ENCODE data around the gene SLC18B1.
A peak's percentile ranks its signal among the peaks of the same experiment; 100 is the strongest.

Gene SLC18B1

GRCh38 chr6:132736239-132736638 lies 62.2 kb downstream of the SLC18B1 start:
- no peak for DNase-seq

GRCh38 chr6:132734694-132735236 lies 63.7 kb downstream of the SLC18B1 start:
- peak; percentile 13 for DNase-seq

GRCh38 chr6:132733814-132734213 lies 64.6 kb downstream of the SLC18B1 start:
- DNase-seq, result no peak

DNA sequence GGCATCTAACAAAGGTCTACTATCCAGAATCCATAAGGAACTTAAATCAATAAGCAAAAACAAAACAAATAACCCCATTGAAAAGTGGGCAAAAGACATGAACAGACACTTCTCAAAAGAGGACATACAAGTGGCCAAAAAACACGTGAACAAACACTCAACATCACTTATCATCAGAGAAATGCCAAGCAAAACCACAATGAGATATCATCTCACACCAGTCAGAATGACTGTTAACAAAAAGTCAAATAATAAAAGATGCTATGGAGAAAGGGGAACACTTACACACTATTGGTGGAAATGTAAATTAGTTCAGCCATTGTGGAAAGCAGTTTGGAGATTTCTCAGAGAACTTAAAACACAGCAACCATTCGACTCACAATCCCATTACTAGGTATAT lies 65.2 kb downstream of the SLC18B1 start:
- DNase-seq, result peak; percentile 46

DNA sequence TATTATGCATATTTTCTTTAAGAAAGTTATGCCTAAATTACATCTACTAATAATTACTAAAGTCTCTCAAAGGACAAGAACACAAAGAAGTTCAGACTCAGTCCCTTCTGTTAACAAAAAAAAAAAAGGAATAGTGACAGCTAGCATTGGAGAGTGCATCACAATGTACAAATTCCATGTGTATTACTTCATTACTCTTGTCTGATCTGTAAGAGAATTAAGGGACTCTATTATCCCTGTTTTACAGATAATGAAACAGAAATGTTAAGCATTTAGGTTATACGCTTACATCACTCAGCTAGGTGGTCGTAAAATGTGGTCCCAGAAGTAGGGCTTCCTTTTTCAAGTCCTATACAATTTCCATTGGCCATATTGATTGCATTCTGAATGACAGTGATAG lies 67.4 kb downstream of the SLC18B1 start:
- no peak for DNase-seq

- DNase-seq, result no peak
Measured at GRCh38 chr6:132730560-132730959, 67.9 kb downstream of the SLC18B1 start.

DNA sequence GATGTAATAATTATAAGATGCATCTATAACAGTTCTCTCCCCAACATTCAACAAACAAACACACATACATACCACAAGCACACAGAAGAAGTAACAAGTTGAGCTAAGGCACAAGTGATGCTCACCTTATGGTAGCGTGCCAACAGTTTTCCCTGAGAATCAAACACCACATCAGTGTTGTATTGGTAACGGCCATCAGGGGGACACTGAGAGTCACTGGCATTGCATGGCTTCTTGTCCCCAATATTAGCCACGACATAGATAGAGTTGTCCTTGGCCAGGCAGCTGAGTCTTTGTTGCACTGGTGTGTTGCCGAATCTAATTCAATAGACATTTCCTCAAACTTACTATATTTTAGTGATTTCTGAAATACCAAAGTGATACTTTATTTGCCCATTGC lies 69.8 kb downstream of the SLC18B1 start:
- no peak for DNase-seq

DNA sequence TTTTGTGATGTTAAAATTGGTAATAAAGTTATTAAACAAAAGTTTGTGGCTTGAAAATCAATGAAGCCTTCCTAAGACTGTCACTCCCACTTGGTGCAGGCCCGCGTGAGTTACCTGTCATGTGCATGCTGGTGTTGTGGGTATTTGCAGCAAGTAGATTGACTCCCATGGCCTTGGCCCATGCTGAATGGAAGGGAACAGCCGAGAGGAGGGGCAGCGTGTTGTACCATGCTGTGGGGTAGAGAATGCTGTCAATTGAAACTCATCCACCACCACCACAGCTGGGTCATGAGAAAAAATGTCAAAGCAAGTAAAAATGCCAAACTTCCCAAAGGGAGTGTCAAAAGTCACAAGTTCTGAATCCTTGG lies 71.8 kb downstream of the SLC18B1 start:
- DNase-seq, result no peak

GRCh38 chr6:132725947-132726607 lies 72.4 kb downstream of the SLC18B1 start:
- no peak for DNase-seq

DNA sequence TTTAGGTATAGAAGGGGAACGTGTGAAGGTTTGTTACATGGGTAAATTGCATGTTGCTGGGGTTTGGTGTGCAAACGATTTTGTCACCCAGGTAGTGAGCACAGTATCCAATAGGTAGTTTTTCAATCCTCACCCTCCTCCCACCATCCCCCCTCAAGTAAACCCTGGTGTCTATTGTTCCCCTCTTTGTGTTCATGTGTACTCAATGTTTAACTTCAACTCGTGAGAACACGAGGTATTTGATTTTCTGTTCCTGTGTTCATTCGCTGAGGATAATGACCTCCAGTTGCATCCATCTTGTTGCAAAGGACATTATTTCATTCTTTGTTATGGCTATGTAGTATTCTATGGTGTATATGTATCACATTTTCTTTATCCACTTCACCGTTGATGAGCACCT lies 73.0 kb downstream of the SLC18B1 start:
- DNase-seq, result no peak

DNA sequence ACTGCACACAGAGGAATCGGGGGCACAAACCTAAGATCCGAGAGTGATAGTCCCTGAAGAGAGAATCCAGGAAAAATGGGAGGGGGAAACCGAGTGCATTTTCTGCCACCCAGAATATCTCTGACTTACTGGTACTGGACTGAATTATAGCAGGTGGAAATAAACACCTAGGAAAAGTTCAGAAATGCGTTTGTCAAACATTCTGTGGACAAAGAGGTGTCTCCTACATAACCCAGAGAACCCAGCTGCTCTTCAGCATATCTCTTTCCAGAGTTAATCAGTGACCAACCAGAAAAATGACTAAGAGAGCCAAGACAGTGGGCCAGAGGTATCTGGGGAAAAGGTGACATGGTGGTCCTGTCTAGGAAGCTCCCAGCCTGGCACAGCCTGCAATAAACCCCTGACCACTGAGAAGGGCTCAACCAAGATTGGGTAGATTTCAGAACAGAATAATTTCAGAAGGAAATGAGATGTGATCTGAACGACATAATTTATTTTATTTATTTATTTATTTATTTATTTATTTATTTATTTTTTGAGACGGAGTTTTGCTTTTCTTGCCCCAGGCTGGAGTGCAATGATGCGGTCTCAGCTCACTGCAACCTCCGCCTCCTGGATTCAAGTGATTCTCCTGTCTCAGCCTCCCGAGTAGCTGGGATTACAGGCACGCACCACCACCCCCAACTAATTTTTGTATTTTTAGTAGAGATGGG lies 78.5 kb downstream of the SLC18B1 start:
- DNase-seq, result no peak

All from NCI-H1105 treated with DMSO at 0.1 percent for 48 hours (cell line).